HepG2 (cell line): Measurements from ENCODE around the gene BEAN1. TPM values are rescaled to one million over a fixed set of nuclear protein-coding genes. Genes with fewer than 3 reads are reported as not detected.
A peak's percentile ranks its signal among the peaks of the same experiment; 100 is the strongest.

Experiments
- ATRX ChIP-seq: sonication (generic); formaldehyde crosslinking; IDR thresholded peaks from 2 replicates; pipeline ENCODE4 v1.4.0; 2020; ENCODE audit warnings: missing genetic modification reagents, borderline replicate concordance
- FOXK2 ChIP-seq: fragments of 450-650 bp; IDR thresholded peaks from 2 replicates; pipeline ENCODE4 v1.6.1; 2016
- GATAD2A ChIP-seq: IDR thresholded peaks from 2 replicates; pipeline ENCODE4 v1.6.1; 2016
- KLF9 ChIP-seq: IDR thresholded peaks from 2 replicates; pipeline ENCODE4 v1.6.1; 2016; ENCODE audit warnings: low read depth
- MAZ ChIP-seq, 2 experiments: sonication (generic) in 1 of 2; formaldehyde crosslinking in 1 of 2; IDR thresholded peaks; 2 replicates each; pipeline versions ENCODE4 v1.5.0 to v1.6.1; 2012 to 2020; ENCODE audit warnings: low read depth in 2 of 2, mild to moderate bottlenecking in 2 of 2, borderline replicate concordance in 1 of 2, improper control_type of control experiment in 1 of 2, low read length in 1 of 2, missing genetic modification reagents in 1 of 2, moderate library complexity in 1 of 2
- NFYC ChIP-seq: IDR thresholded peaks from 2 replicates; pipeline ENCODE4 v1.6.1; 2016; ENCODE audit warnings: missing genetic modification reagents, missing compliant biosample characterization
- NKX3-1 ChIP-seq: sonication (generic); formaldehyde crosslinking; IDR thresholded peaks from 2 replicates; pipeline ENCODE4 v1.5.0; 2020; ENCODE audit warnings: missing genetic modification reagents
- NR1H2 ChIP-seq: sonication (generic); formaldehyde crosslinking; IDR thresholded peaks from 2 replicates; pipeline ENCODE4 v1.8.1; 2022; ENCODE audit warnings: low read depth, missing genetic modification reagents, borderline replicate concordance
- RARG ChIP-seq: sonication (generic); formaldehyde crosslinking; IDR thresholded peaks from 2 replicates; pipeline ENCODE4 v1.4.0; 2020; ENCODE audit warnings: low read depth, mild to moderate bottlenecking, missing genetic modification reagents
- SAFB2 ChIP-seq: sonication (generic); formaldehyde crosslinking; IDR thresholded peaks from 2 replicates; pipeline ENCODE4 v1.5.1; 2020; ENCODE audit warnings: missing genetic modification reagents, low read depth, mild to moderate bottlenecking, borderline replicate concordance
- SETDB1 ChIP-seq: sonication (generic); formaldehyde crosslinking; IDR thresholded peaks from 2 replicates; pipeline ENCODE4 v1.5.1; 2020; ENCODE audit warnings: missing genetic modification reagents, mild to moderate bottlenecking, borderline replicate concordance
- SMARCC2 ChIP-seq: fragments of 450-650 bp; IDR thresholded peaks from 2 replicates; pipeline ENCODE4 v1.6.1; 2017; ENCODE audit warnings: antibody characterized with exemption, mild to moderate bottlenecking
- STAG1 ChIP-seq: sonication (generic); formaldehyde crosslinking; IDR thresholded peaks from 2 replicates; pipeline ENCODE4 v1.4.0; 2020; ENCODE audit warnings: missing genetic modification reagents
- TAF1 ChIP-seq: sonication (generic); formaldehyde crosslinking; IDR thresholded peaks from 2 replicates; pipeline ENCODE4 v1.4.0; 2020; ENCODE audit warnings: missing genetic modification reagents
- YY1 ChIP-seq: IDR thresholded peaks from 2 replicates; pipeline ENCODE4 v1.6.1; 2011; ENCODE audit warnings: low read length, low read depth, moderate library complexity, mild to moderate bottlenecking; ENCODE audit not compliant: insufficient read depth, insufficient replicate concordance
- ZBTB42 ChIP-seq: sonication (generic); formaldehyde crosslinking; IDR thresholded peaks from 2 replicates; pipeline ENCODE4 v1.5.0; 2020; ENCODE audit warnings: mild to moderate bottlenecking, missing genetic modification reagents
- ZFYVE20 ChIP-seq: sonication (generic); formaldehyde crosslinking; IDR thresholded peaks from 2 replicates; pipeline ENCODE4 v1.8.0; 2023; ENCODE audit warnings: low read depth, mild to moderate bottlenecking, moderate library complexity, missing genetic modification reagents, borderline replicate concordance
- ZKSCAN1 ChIP-seq: fragments of 150-350 bp; IDR thresholded peaks from 2 replicates; pipeline ENCODE4 v1.6.1; 2014; ENCODE audit warnings: low read length
- ZNF264 ChIP-seq: sonication (generic); formaldehyde crosslinking; IDR thresholded peaks from 2 replicates; pipeline ENCODE4 v1.4.0; 2020; ENCODE audit warnings: missing genetic modification reagents
- ZNF629 ChIP-seq: sonication (generic); formaldehyde crosslinking; conservative IDR thresholded peaks from 2 replicates; pipeline ENCODE4 v1.5.0; 2020; ENCODE audit warnings: missing genetic modification reagents
- ZNF772 ChIP-seq: sonication (generic); formaldehyde crosslinking; IDR thresholded peaks from 2 replicates; pipeline ENCODE4 v1.5.0; 2020; ENCODE audit warnings: mild to moderate bottlenecking, missing genetic modification reagents
- ZNF83 ChIP-seq: sonication (generic); formaldehyde crosslinking; IDR thresholded peaks from 2 replicates; pipeline ENCODE4 v1.4.0; 2020; ENCODE audit warnings: missing genetic modification reagents, mild to moderate bottlenecking, borderline replicate concordance
- ZNF879 ChIP-seq: sonication (generic); formaldehyde crosslinking; IDR thresholded peaks from 2 replicates; pipeline ENCODE4 v1.8.1; 2023; ENCODE audit warnings: missing genetic modification reagents
- polyA plus RNA-seq, 8 experiments: library from polyadenylated mRNA; depleted of rRNA in 3 of 8; stranded (reverse) in 7 of 8; unstranded in 1 of 8; fragments of >200 nt; fragmentation: Illumina TruSeq in 4 of 8; extraction: Trizol in 4 of 8; gene quantifications; 2 replicates each; pipeline versions ENCODE4 v1.2.1 to v1.2.3, GENCODE V29; 2011 to 2016; ENCODE audit warnings: low read depth in 4 of 8, missing spikeins in 1 of 8, mixed read lengths in 1 of 8; ENCODE audit not compliant: insufficient read depth in 1 of 8
- total RNA-seq, 5 experiments: library from RNA; depleted of rRNA; stranded (reverse); fragments of >200 nt; fragmentation: Illumina TruSeq; extraction: Trizol; gene quantifications; 2 replicates each; pipeline ENCODE4 v1.2.3, GENCODE V29; 2016; ENCODE audit warnings: low read depth in 1 of 5
- TF ChIP-seq, protein P1 (sequence below): sonication (generic); formaldehyde crosslinking; IDR thresholded peaks from 2 replicates; pipeline ENCODE4 v1.5.0; 2020; ENCODE audit warnings: missing genetic modification reagents
- TF ChIP-seq, protein P2 (sequence below): sonication (generic); formaldehyde crosslinking; IDR thresholded peaks from 2 replicates; pipeline ENCODE4 v1.4.0; 2020; ENCODE audit warnings: missing genetic modification reagents
- TF ChIP-seq, protein P3 (sequence below): sonication (generic); formaldehyde crosslinking; IDR thresholded peaks from 2 replicates; pipeline ENCODE4 v1.8.1; 2022; ENCODE audit warnings: low read depth, mild to moderate bottlenecking, missing genetic modification reagents

Gene BEAN1
- total and polyA plus RNA-seq, 2 of the 13 experiments (the other 11 are each of a cell fraction or from before 2014, with no cell fraction given): 0.53 to 1.4 TPM

DNA sequence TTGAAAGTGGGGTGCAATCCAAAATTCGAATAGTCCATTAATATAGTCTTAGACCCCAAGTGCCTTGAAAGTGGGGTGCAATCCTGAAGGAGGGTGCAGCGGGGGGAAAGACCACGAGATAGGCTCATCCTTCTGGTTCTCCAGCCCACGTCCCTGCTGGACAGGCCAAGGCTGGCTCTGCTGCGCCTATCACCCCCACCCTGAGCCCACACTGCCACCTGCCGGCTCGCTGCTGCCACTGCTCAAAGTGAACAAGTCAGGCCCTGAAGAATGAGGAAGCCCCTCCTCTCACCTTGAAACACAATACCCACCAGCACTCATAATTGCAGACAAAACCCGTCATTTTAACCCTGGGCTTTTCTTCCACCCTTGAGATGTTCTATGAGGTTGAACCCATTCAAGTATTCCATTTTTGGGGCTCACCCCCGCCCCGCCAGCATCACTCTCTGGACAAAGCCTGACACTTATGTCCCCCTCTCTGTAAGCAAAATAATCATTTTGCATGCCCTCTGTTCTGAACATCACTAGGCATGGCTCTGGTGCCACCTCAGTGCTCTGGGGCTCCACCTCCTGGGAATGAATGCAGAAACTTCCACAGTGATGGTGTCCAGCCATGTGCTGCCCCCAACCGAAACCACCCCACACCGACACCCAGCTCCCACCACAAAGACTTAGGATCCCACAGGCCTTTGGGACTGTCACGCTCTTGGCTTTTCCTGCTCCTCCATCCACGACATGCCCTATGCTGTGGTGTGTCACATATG lies 56.8 kb downstream of the BEAN1 start (continued):
- TF ChIP-seq ZBTB42 (CRISPR knock-in tag) (no peak), YY1 (peak; percentile 58), STAG1 (CRISPR knock-in tag) (peak; percentile 98), ATRX (no peak), GATAD2A (CRISPR knock-in tag) (peak; percentile 63; the same call in 1 of the 2 replicates), KLF9 (CRISPR knock-in tag) (no peak), TAF1 (CRISPR knock-in tag) (no peak), ZKSCAN1 (no peak), SETDB1 (CRISPR knock-in tag) (no peak), ZFYVE20 (no peak), ZNF879 (CRISPR knock-in tag) (no peak), SMARCC2 (no peak), ZNF264 (CRISPR knock-in tag) (no peak), FOXK2 (no peak), RARG (CRISPR knock-in tag) (no peak), NKX3-1 (CRISPR knock-in tag) (no peak), SAFB2 (no peak), ZNF83 (CRISPR knock-in tag) (no peak), NR1H2 (CRISPR knock-in tag) (no peak), MAZ (IDR thresholded peaks at IDR 0.05; ENCODE audit: borderline replicate concordance, low read depth, low read length) (peak; percentile 85), MAZ (CRISPR knock-in tag; IDR thresholded peaks at IDR 0.05; ENCODE audit: low read depth) (peak; percentile 68), NFYC (CRISPR knock-in tag) (no peak), ZNF772 (CRISPR knock-in tag) (no peak), ZNF629 (0 out of 2 replicates have a peak, but pooled peaks have one; percentile 31)
- TF ChIP-seq, protein P1, sequence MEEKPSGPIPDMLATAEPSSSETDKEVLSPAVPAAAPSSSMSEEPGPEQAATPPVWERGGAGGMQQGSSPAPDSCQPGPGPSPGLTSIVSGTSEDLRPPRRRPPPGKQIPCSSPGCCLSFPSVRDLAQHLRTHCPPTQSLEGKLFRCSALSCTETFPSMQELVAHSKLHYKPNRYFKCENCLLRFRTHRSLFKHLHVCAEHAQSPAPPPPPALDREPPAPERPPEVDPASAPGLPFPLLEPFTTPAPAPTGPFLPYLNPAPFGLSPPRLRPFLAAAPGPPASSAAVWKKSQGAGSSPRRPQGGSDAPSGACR: no peak
- TF ChIP-seq, protein P2, sequence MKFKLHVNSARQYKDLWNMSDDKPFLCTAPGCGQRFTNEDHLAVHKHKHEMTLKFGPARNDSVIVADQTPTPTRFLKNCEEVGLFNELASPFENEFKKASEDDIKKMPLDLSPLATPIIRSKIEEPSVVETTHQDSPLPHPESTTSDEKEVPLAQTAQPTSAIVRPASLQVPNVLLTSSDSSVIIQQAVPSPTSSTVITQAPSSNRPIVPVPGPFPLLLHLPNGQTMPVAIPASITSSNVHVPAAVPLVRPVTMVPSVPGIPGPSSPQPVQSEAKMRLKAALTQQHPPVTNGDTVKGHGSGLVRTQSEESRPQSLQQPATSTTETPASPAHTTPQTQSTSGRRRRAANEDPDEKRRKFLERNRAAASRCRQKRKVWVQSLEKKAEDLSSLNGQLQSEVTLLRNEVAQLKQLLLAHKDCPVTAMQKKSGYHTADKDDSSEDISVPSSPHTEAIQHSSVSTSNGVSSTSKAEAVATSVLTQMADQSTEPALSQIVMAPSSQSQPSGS (CRISPR knock-in tag): no peak
- TF ChIP-seq, protein P3, sequence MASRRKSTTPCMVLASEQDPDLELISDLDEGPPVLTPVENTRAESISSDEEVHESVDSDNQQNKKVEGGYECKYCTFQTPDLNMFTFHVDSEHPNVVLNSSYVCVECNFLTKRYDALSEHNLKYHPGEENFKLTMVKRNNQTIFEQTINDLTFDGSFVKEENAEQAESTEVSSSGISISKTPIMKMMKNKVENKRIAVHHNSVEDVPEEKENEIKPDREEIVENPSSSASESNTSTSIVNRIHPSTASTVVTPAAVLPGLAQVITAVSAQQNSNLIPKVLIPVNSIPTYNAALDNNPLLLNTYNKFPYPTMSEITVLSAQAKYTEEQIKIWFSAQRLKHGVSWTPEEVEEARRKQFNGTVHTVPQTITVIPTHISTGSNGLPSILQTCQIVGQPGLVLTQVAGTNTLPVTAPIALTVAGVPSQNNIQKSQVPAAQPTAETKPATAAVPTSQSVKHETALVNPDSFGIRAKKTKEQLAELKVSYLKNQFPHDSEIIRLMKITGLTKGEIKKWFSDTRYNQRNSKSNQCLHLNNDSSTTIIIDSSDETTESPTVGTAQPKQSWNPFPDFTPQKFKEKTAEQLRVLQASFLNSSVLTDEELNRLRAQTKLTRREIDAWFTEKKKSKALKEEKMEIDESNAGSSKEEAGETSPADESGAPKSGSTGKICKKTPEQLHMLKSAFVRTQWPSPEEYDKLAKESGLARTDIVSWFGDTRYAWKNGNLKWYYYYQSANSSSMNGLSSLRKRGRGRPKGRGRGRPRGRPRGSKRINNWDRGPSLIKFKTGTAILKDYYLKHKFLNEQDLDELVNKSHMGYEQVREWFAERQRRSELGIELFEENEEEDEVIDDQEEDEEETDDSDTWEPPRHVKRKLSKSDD: no peak
